Mesendoderm (in vitro differentiated cells): Measurements from ENCODE around the gene VPS11.

Source experiments
- DNase-seq: peaks from one replicate; pipeline ENCODE4 v3.0.0; 2013
- H2AK5ac ChIP-seq: 2 replicates; pipeline ENCODE4 v1.6.1; 2013; ENCODE audit warnings: low read length, inconsistent platforms
- H2BK120ac ChIP-seq: 2 replicates; pipeline ENCODE4 v1.6.1; 2013; ENCODE audit warnings: low read depth, mild to moderate bottlenecking, low read length, moderate library complexity, mixed read lengths
- H2BK15ac ChIP-seq: replicated peaks from 2 replicates; pipeline ENCODE4 v1.6.1; 2013; ENCODE audit warnings: low read depth, mild to moderate bottlenecking, moderate library complexity
- H2BK5ac ChIP-seq: 2 replicates; pipeline ENCODE4 v1.6.1; 2013; ENCODE audit warnings: low read length, inconsistent platforms
- H3K18ac ChIP-seq: 2 replicates; pipeline ENCODE4 v1.6.1; 2013; ENCODE audit warnings: mild to moderate bottlenecking, low read length, mixed read lengths
- H3K23ac ChIP-seq: one replicate; pipeline ENCODE4 v1.6.1; 2013; ENCODE audit warnings: low read length
- H3K27ac ChIP-seq: 2 replicates; pipeline ENCODE4 v1.5.1; 2013; ENCODE audit warnings: low read depth, mild to moderate bottlenecking, inconsistent platforms, low read length, moderate library complexity
- H3K27me3 ChIP-seq: 2 replicates; pipeline ENCODE4 v1.6.1; 2013; ENCODE audit warnings: low read length, control low read depth, mild to moderate bottlenecking, inconsistent platforms; ENCODE audit not compliant: insufficient read depth, poor library complexity
- H3K36me3 ChIP-seq: 2 replicates; pipeline ENCODE4 v1.6.1; 2013; ENCODE audit warnings: low read length, inconsistent platforms; ENCODE audit not compliant: control insufficient read depth, insufficient read depth
- H3K4ac ChIP-seq: one replicate; pipeline ENCODE4 v1.6.1; 2013; ENCODE audit warnings: low read depth, mild to moderate bottlenecking, low read length, moderate library complexity
- H3K4me1 ChIP-seq: 2 replicates; pipeline ENCODE4 v1.6.1; 2013; ENCODE audit warnings: low read depth, low read length, inconsistent platforms; ENCODE audit not compliant: control insufficient read depth
- H3K4me2 ChIP-seq: 2 replicates; pipeline ENCODE4 v1.6.1; 2013; ENCODE audit warnings: low read length
- H3K4me3 ChIP-seq: 2 replicates; pipeline ENCODE4 v1.5.1; 2013; ENCODE audit warnings: mild to moderate bottlenecking, low read length
- H3K56ac ChIP-seq: one replicate; pipeline ENCODE4 v1.6.1; 2013; ENCODE audit warnings: low read length
- H3K79me1 ChIP-seq: 2 replicates; pipeline ENCODE4 v1.6.1; 2013; ENCODE audit warnings: low read length, inconsistent platforms
- H3K79me2 ChIP-seq: 2 replicates; pipeline ENCODE4 v1.6.1; 2013; ENCODE audit warnings: mild to moderate bottlenecking, low read length; ENCODE audit not compliant: control insufficient read depth, insufficient read depth
- H3K9ac ChIP-seq: 2 replicates; pipeline ENCODE4 v1.6.1; 2013; ENCODE audit warnings: low read length, inconsistent platforms
- H4K5ac ChIP-seq: one replicate; pipeline ENCODE4 v1.6.1; 2013; ENCODE audit warnings: low read length
- H4K8ac ChIP-seq: one replicate; pipeline ENCODE4 v1.6.1; 2013; ENCODE audit warnings: low read depth, mild to moderate bottlenecking, control low read depth, low read length, moderate library complexity
- WGBS: extraction: QIAGEN DNeasy Blood & Tissue Kit; methylation state at CpG from one replicate; pipeline ENCODE4 v1.1.7; 2013; ENCODE audit warnings: low lambda C conversion rate, missing lambda C conversion rate; ENCODE audit not compliant: insufficient coverage; ENCODE audit errors: extremely low coverage; 5-methylcytosine and 5-hydroxymethylcytosine counted together

VPS11 gene

GRCh38 chr11:119118227-119118626, 50.6 kb downstream of the VPS11 start:
- H2BK5ac ChIP-seq, result no peak overlapping the region
- H3K79me2 ChIP-seq, result peaks cover 14% of the 10 kb centered on the region
- no peak overlapping the region for H3K23ac ChIP-seq
- no peak overlapping the region for H3K9ac ChIP-seq
- no peak for DNase-seq
- no peak overlapping the region for H3K4ac ChIP-seq
- no peak overlapping the region for H2BK120ac ChIP-seq
- no peak overlapping the region for H3K56ac ChIP-seq
- H3K79me1 ChIP-seq, result peaks cover 12% of the 10 kb centered on the region
- no peaks in the 10 kb centered on the region for H3K36me3 ChIP-seq
- no CpG with 5 or more reads among the region's 5 CpGs for WGBS
- H4K8ac ChIP-seq, result no peak overlapping the region
- H3K18ac ChIP-seq, result no peak overlapping the region
- peaks cover 7% of the 10 kb centered on the region for H3K4me1 ChIP-seq
- no peaks in the 10 kb centered on the region for H3K27me3 ChIP-seq
- no peak overlapping the region for H3K4me3 ChIP-seq
- no peak overlapping the region for H3K4me2 ChIP-seq
- H4K5ac ChIP-seq, result no peak overlapping the region
- no peak overlapping the region for H2AK5ac ChIP-seq
- H3K27ac ChIP-seq, result no peak overlapping the region
- no peak overlapping the region for H2BK15ac ChIP-seq

- no peak overlapping the region for H4K8ac ChIP-seq
- peaks cover 12% of the 10 kb centered on the region for H3K79me1 ChIP-seq
- H3K36me3 ChIP-seq, result no peaks in the 10 kb centered on the region
- no peak overlapping the region for H3K4ac ChIP-seq
- WGBS, result no CpG with 5 or more reads among the region's 1 CpG
- H4K5ac ChIP-seq, result no peak overlapping the region
- H3K4me1 ChIP-seq, result peaks cover 7% of the 10 kb centered on the region
- no peak overlapping the region for H2BK15ac ChIP-seq
- no peak overlapping the region for H3K56ac ChIP-seq
- no peaks in the 10 kb centered on the region for H3K27me3 ChIP-seq
- H2AK5ac ChIP-seq, result no peak overlapping the region
- H2BK120ac ChIP-seq, result no peak overlapping the region
- peaks cover 14% of the 10 kb centered on the region for H3K79me2 ChIP-seq
- no peak overlapping the region for H3K23ac ChIP-seq
- no peak for DNase-seq
- H3K4me2 ChIP-seq, result no peak overlapping the region
- no peak overlapping the region for H3K18ac ChIP-seq
- no peak overlapping the region for H2BK5ac ChIP-seq
- no peak overlapping the region for H3K9ac ChIP-seq
- H3K27ac ChIP-seq, result no peak overlapping the region
- no peak overlapping the region for H3K4me3 ChIP-seq
These were observed 51.3 kb downstream of the VPS11 start for GRCh38 chr11:119118946-119119345.

GRCh38 chr11:119120639-119121007, 53.0 kb downstream of the VPS11 start:
- no peak overlapping the region for H3K23ac ChIP-seq
- H4K5ac ChIP-seq, result peak overlapping the region; percentile 47
- peaks cover 3% of the 10 kb centered on the region for H3K36me3 ChIP-seq
- H2BK15ac ChIP-seq, result no peak overlapping the region
- H3K4ac ChIP-seq, result no peak overlapping the region
- no peak overlapping the region for H4K8ac ChIP-seq
- peaks cover 7% of the 10 kb centered on the region for H3K4me1 ChIP-seq
- no peak overlapping the region for H2BK5ac ChIP-seq
- H3K27me3 ChIP-seq, result no peaks in the 10 kb centered on the region
- H3K79me1 ChIP-seq, result peaks cover 14% of the 10 kb centered on the region
- no peak for DNase-seq
- no peak overlapping the region for H2BK120ac ChIP-seq
- H3K4me3 ChIP-seq, result no peak overlapping the region
- H3K4me2 ChIP-seq, result peak overlapping the region; percentile 29
- peaks cover 14% of the 10 kb centered on the region for H3K79me2 ChIP-seq
- no peak overlapping the region for H3K27ac ChIP-seq
- WGBS, result no CpG with 5 or more reads among the region's 5 CpGs
- H2AK5ac ChIP-seq, result peak overlapping the region; percentile 9
- peak overlapping the region; percentile 60 for H3K9ac ChIP-seq
- H3K18ac ChIP-seq, result peak overlapping the region; percentile 4
- H3K56ac ChIP-seq, result peak overlapping the region; percentile 88

GRCh38 chr11:119121008-119121810, 53.6 kb downstream of the VPS11 start, which contains the start of gene HINFP:
TSS of gene HINFP (plus strand) at chr11:119121580. CDS start at chr11:119126945, 5,365 bp downstream.
- Histone ChIP-seq H3K4me1 (peaks cover 7% of the 10 kb centered on the region), H4K5ac (peak within 1 kb of the TSS; percentile 47), H3K4ac (no peak within 1 kb of the TSS), H2AK5ac (peak within 1 kb of the TSS; percentile 9), H3K36me3 (peaks cover 3% of the 10 kb centered on the region), H2BK120ac (no peak within 1 kb of the TSS), H4K8ac (no peak within 1 kb of the TSS), H3K4me3 (peak within 1 kb of the TSS; percentile 97), H3K27ac (peak within 1 kb of the TSS; percentile 9), H3K23ac (peak within 1 kb of the TSS; percentile 83), H2BK5ac (no peak within 1 kb of the TSS), H3K9ac (peak within 1 kb of the TSS; percentile 97), H3K18ac (peak within 1 kb of the TSS; percentile 4), H3K79me1 (peaks cover 14% of the 10 kb centered on the region), H3K4me2 (peak within 1 kb of the TSS; percentile 80), H2BK15ac (no peak within 1 kb of the TSS), H3K79me2 (peaks cover 14% of the 10 kb centered on the region), H3K27me3 (no peaks in the 10 kb centered on the region), H3K56ac (peak within 1 kb of the TSS; percentile 98)
- peak; percentile 100 for DNase-seq
- no CpG with 5 or more reads among the region's 54 CpGs for WGBS

- peak overlapping the region; percentile 98 for H3K56ac ChIP-seq
- DNase-seq, result no peak
- H2BK15ac ChIP-seq, result no peak overlapping the region
- H3K4me3 ChIP-seq, result peak overlapping the region; percentile 97
- no peak overlapping the region for H3K4ac ChIP-seq
- no peaks in the 10 kb centered on the region for H3K27me3 ChIP-seq
- no CpG with 5 or more reads among the region's 20 CpGs for WGBS
- H3K79me1 ChIP-seq, result peaks cover 14% of the 10 kb centered on the region
- peak overlapping the region; percentile 9 for H3K27ac ChIP-seq
- no peak overlapping the region for H3K18ac ChIP-seq
- no peak overlapping the region for H2BK5ac ChIP-seq
- H3K79me2 ChIP-seq, result peaks cover 14% of the 10 kb centered on the region
- peak overlapping the region; percentile 97 for H3K9ac ChIP-seq
- peak overlapping the region; percentile 80 for H3K4me2 ChIP-seq
- no peak overlapping the region for H4K8ac ChIP-seq
- H2AK5ac ChIP-seq, result no peak overlapping the region
- H4K5ac ChIP-seq, result no peak overlapping the region
- peaks cover 3% of the 10 kb centered on the region for H3K36me3 ChIP-seq
- H3K4me1 ChIP-seq, result peaks cover 7% of the 10 kb centered on the region
- H2BK120ac ChIP-seq, result no peak overlapping the region
- peak overlapping the region; percentile 83 for H3K23ac ChIP-seq
These were observed 54.1 kb downstream of the VPS11 start for GRCh38 chr11:119121811-119122124.
